Liver (tissue), 9 donors: Measurements from ENCODE around the gene DNTT. TPM values are rescaled to one million over a fixed set of nuclear protein-coding genes. Genes with fewer than 3 reads are reported as not detected.
A peak's percentile ranks its signal among the peaks of the same experiment; 100 is the strongest.

ENCODE experiments used
- DNase-seq: peaks from one replicate; pipeline ENCODE4 v3.0.0-alpha.2; 2017; ENCODE audit warnings: low spot score
- H3K27ac ChIP-seq, 2 donors: one replicate each; pipeline ENCODE4 v1.7.0; 2013; ENCODE audit warnings: inconsistent platforms in 2 of 2, low read length in 2 of 2, control low read depth in 1 of 2, low read depth in 1 of 2, mild to moderate bottlenecking in 1 of 2
- H3K27me3 ChIP-seq, 4 donors: one replicate each; pipeline versions ENCODE4 v1.6.1 to v1.7.0; 2013; ENCODE audit warnings: low read length in 3 of 4, inconsistent platforms in 1 of 4, mild to moderate bottlenecking in 1 of 4, moderate library complexity in 1 of 4; ENCODE audit not compliant: control insufficient read depth in 4 of 4, insufficient read depth in 4 of 4
- H3K36me3 ChIP-seq, 4 donors: one replicate each; pipeline versions ENCODE4 v1.6.1 to v1.7.0; 2013; ENCODE audit warnings: low read length in 3 of 4, mild to moderate bottlenecking in 3 of 4, low read depth in 1 of 4, moderate library complexity in 1 of 4; ENCODE audit not compliant: control insufficient read depth in 4 of 4, insufficient read depth in 3 of 4
- H3K4me1 ChIP-seq, 4 donors: one replicate each; pipeline versions ENCODE4 v1.6.1 to v1.7.0; 2013; ENCODE audit warnings: low read length in 3 of 4, mild to moderate bottlenecking in 3 of 4, moderate library complexity in 1 of 4; ENCODE audit not compliant: control insufficient read depth in 4 of 4, insufficient read depth in 4 of 4
- H3K4me3 ChIP-seq, 3 donors: one replicate each; pipeline versions ENCODE4 v1.6.1 to v1.7.0; 2013; ENCODE audit warnings: low read length in 3 of 3, control low read depth in 1 of 3, low read depth in 1 of 3, mild to moderate bottlenecking in 1 of 3
- H3K9ac ChIP-seq, 2 donors: one replicate each; pipeline ENCODE4 v1.7.0; 2013; ENCODE audit warnings: low read length in 2 of 2, mild to moderate bottlenecking in 2 of 2, moderate library complexity in 2 of 2, control low read depth in 1 of 2, low read depth in 1 of 2
- H3K9me3 ChIP-seq, 4 donors: one replicate each; pipeline versions ENCODE4 v1.6.1 to v1.7.0; 2013; ENCODE audit warnings: low read length in 3 of 4; ENCODE audit not compliant: control insufficient read depth in 4 of 4
- CTCF ChIP-seq: fragments of 150-350 bp; IDR thresholded peaks from 2 replicates; pipeline ENCODE4 v1.5.1; 2017; ENCODE audit warnings: improper control_type of control experiment, low read depth, low read length; ENCODE audit not compliant: missing input control
- EGR1 ChIP-seq, 2 donors: IDR thresholded peaks; 2 replicates each; pipeline ENCODE4 v1.6.1; 2016 to 2018; ENCODE audit warnings: antibody characterized with exemption in 2 of 2, low read depth in 2 of 2
- FOXA1 ChIP-seq: IDR thresholded peaks from 2 replicates; pipeline ENCODE4 v1.6.1; 2016; ENCODE audit warnings: antibody characterized with exemption
- FOXA2 ChIP-seq: IDR thresholded peaks from 2 replicates; pipeline ENCODE4 v1.6.1; 2016; ENCODE audit warnings: antibody characterized with exemption
- GABPA ChIP-seq, 2 donors: IDR thresholded peaks in 1 of 2; conservative IDR thresholded peaks in 1 of 2; 2 replicates each; pipeline ENCODE4 v1.6.1; 2016; ENCODE audit warnings: antibody characterized with exemption in 2 of 2, mild to moderate bottlenecking in 1 of 2, moderate library complexity in 1 of 2
- HNF4A ChIP-seq, 2 donors: conservative IDR thresholded peaks; 2 replicates each; pipeline ENCODE4 v1.6.1; 2016; ENCODE audit warnings: antibody characterized with exemption in 2 of 2, mild to moderate bottlenecking in 2 of 2
- HNF4G ChIP-seq: IDR thresholded peaks from 2 replicates; pipeline ENCODE4 v1.6.1; 2016; ENCODE audit warnings: antibody characterized with exemption
- JUND ChIP-seq, 2 donors: IDR thresholded peaks; 2 replicates each; pipeline ENCODE4 v1.6.1; 2016; ENCODE audit warnings: antibody characterized with exemption in 2 of 2
- NR2F2 ChIP-seq: IDR thresholded peaks from 2 replicates; pipeline ENCODE4 v1.6.1; 2016; ENCODE audit warnings: antibody characterized with exemption
- RAD21 ChIP-seq, 2 donors: IDR thresholded peaks; 2 replicates each; pipeline ENCODE4 v1.6.1; 2016; ENCODE audit warnings: antibody characterized with exemption in 2 of 2, mild to moderate bottlenecking in 2 of 2
- RXRA ChIP-seq, 2 donors: IDR thresholded peaks; 2 replicates each; pipeline ENCODE4 v1.6.1; 2017 to 2018; ENCODE audit warnings: antibody characterized with exemption in 2 of 2, mild to moderate bottlenecking in 1 of 2
- SP1 ChIP-seq: IDR thresholded peaks from 2 replicates; pipeline ENCODE4 v1.6.1; 2018; ENCODE audit warnings: antibody characterized with exemption, mild to moderate bottlenecking
- TAF1 ChIP-seq: conservative IDR thresholded peaks from 2 replicates; pipeline ENCODE4 v1.6.1; 2016; ENCODE audit warnings: antibody characterized with exemption, mild to moderate bottlenecking
- YY1 ChIP-seq: IDR thresholded peaks from 2 replicates; pipeline ENCODE4 v1.6.1; 2016; ENCODE audit warnings: antibody characterized with exemption, mild to moderate bottlenecking
- ZBTB33 ChIP-seq: IDR thresholded peaks from 2 replicates; pipeline ENCODE4 v1.6.1; 2016; ENCODE audit warnings: antibody characterized with exemption
- WGBS: extraction: QIAGEN DNeasy Blood & Tissue Kit; methylation state at CpG from one replicate; pipeline ENCODE4 v1.1.7; 2013; 5-methylcytosine and 5-hydroxymethylcytosine counted together
- polyA plus RNA-seq, 2 donors: library from polyadenylated mRNA; stranded (reverse) in 1 of 2; unstranded in 1 of 2; fragments of 200-250 nt in 1 of 2; fragments of >200 nt in 1 of 2; fragmentation: Nextera tagmentation in 1 of 2; extraction: Ambion mirVana in 1 of 2; gene quantifications; one replicate each; pipeline versions ENCODE4 v1.2.1 to v1.2.3, GENCODE V29; 2013 to 2015
- total RNA-seq, 2 donors: library from RNA; depleted of rRNA; stranded (reverse); fragments of >200 nt; gene quantifications; one replicate each; pipeline ENCODE4 v1.2.3, GENCODE V29; 2014
- TF ChIP-seq, protein P1 (sequence below): IDR thresholded peaks from 2 replicates; pipeline ENCODE4 v1.6.1; 2016; ENCODE audit warnings: antibody characterized with exemption
- TF ChIP-seq, protein P2 (sequence below): IDR thresholded peaks from 2 replicates; pipeline ENCODE4 v1.6.1; 2016; ENCODE audit warnings: antibody characterized with exemption
- TF ChIP-seq, protein P3 (sequence below): IDR thresholded peaks from 2 replicates; pipeline ENCODE4 v1.6.1; 2016; ENCODE audit warnings: antibody characterized with exemption, mild to moderate bottlenecking
- donor health status: healthy.
- donor health status: healthy.
- donor health status: healthy.
- donor health status: healthy.
- donor health status: healthy.

The DNTT gene
- total and polyA plus RNA-seq, 4 donors: 0.70 TPM; not detected in 3

- Histone ChIP-seq H3K27ac (peak overlapping the region; percentile 2 to 65), H3K9me3 (no peaks in the 10 kb centered on the region), H3K9ac (no peak overlapping the region), H3K4me1 (peaks cover 7 to 70% (median 48%) of the 10 kb centered on the region in 4 donors), H3K27me3 (no peaks in the 10 kb centered on the region), H3K36me3 (no peaks in the 10 kb centered on the region), H3K4me3 (peak overlapping the region in 2 of 3 donors; percentile 24 to 51)
- 57% methylated on average over 4 of the region's 4 CpGs for WGBS
- TF ChIP-seq SP1: no peak
- TF ChIP-seq FOXA1: no peak
- TF ChIP-seq ZBTB33: no peak
- TF ChIP-seq HNF4A (conservative IDR thresholded peaks at IDR 0.05): no peak
- TF ChIP-seq TAF1: no peak
- no peak for TF ChIP-seq RAD21 (IDR thresholded peaks at IDR 0.05)
- TF ChIP-seq YY1: no peak
- TF ChIP-seq HNF4G: no peak
- TF ChIP-seq GABPA (IDR thresholded peaks at IDR 0.05 in 1 of 2, conservative IDR thresholded peaks at IDR 0.05 in 1 of 2): no peak
- TF ChIP-seq NR2F2: no peak
- TF ChIP-seq, protein P1, sequence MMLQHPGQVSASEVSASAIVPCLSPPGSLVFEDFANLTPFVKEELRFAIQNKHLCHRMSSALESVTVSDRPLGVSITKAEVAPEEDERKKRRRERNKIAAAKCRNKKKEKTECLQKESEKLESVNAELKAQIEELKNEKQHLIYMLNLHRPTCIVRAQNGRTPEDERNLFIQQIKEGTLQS: no peak
- TF ChIP-seq CTCF: no peak
- TF ChIP-seq JUND (IDR thresholded peaks at IDR 0.05): no peak
- TF ChIP-seq FOXA2: no peak
- TF ChIP-seq, protein P2, sequence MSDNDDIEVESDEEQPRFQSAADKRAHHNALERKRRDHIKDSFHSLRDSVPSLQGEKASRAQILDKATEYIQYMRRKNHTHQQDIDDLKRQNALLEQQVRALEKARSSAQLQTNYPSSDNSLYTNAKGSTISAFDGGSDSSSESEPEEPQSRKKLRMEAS: no peak
- TF ChIP-seq EGR1 (IDR thresholded peaks at IDR 0.05; ENCODE audit: low read depth in 2 of 2): no peak
- TF ChIP-seq, protein P3, sequence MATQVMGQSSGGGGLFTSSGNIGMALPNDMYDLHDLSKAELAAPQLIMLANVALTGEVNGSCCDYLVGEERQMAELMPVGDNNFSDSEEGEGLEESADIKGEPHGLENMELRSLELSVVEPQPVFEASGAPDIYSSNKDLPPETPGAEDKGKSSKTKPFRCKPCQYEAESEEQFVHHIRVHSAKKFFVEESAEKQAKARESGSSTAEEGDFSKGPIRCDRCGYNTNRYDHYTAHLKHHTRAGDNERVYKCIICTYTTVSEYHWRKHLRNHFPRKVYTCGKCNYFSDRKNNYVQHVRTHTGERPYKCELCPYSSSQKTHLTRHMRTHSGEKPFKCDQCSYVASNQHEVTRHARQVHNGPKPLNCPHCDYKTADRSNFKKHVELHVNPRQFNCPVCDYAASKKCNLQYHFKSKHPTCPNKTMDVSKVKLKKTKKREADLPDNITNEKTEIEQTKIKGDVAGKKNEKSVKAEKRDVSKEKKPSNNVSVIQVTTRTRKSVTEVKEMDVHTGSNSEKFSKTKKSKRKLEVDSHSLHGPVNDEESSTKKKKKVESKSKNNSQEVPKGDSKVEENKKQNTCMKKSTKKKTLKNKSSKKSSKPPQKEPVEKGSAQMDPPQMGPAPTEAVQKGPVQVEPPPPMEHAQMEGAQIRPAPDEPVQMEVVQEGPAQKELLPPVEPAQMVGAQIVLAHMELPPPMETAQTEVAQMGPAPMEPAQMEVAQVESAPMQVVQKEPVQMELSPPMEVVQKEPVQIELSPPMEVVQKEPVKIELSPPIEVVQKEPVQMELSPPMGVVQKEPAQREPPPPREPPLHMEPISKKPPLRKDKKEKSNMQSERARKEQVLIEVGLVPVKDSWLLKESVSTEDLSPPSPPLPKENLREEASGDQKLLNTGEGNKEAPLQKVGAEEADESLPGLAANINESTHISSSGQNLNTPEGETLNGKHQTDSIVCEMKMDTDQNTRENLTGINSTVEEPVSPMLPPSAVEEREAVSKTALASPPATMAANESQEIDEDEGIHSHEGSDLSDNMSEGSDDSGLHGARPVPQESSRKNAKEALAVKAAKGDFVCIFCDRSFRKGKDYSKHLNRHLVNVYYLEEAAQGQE: no peak
- no peak for TF ChIP-seq RXRA (IDR thresholded peaks at IDR 0.05)
- DNase-seq: no peak
Observed at GRCh38 chr10:96267234-96267705, 37.0 kb upstream of the DNTT start.
